Measurements from ENCODE around the gene AK5.

The AK5 gene

DNA sequence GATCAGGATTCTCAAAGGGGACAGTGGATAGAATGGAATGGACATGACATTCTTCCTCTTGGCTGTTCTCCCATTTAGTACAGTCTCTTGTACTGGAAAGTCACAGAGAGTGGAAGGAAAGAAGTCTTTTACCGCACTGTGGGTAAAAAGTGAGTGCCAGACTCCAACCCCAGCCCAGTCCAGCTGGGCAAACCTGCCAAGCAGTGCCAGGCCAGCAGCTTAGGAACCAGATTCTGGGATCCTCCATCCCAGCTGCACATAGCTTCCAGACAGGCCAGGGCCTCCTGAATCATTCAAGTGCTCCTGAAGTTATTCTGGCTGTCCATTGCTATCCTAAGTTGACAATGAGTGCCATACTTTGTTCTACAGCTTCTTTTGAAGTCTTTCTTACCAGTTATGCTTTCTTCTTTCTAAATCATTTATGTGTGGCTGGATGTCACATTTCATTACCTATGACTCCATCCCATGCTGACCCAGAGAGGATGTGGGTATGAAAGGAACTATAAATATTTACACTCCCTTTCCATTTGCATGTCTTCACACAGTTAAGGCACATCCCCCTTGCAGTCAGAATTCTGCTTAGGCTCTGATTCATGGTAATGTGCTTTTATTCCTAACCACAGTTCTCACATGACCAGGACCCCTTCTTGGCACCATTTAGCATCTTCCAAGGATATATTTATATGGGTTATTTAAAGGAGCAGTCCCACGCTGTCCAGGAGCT lies 88.9 kb downstream of the AK5 start:
- H2AFZ ChIP-seq (ENCODE audit: low read length), result no peak overlapping the region; the same call in 1 of the 2 replicates
- no peaks in the 10 kb centered on the region for H3K4me1 ChIP-seq (ENCODE audit: insufficient read depth, low read length, poor library complexity, severe bottlenecking)
- no peak overlapping the region for H3K4me2 ChIP-seq (ENCODE audit: low read depth, low read length, poor library complexity, severe bottlenecking)
- H3K9me2 ChIP-seq (replicated peaks; ENCODE audit: low read depth, low read length), result no peaks in the 10 kb centered on the region
- H3K4me3 ChIP-seq (ENCODE audit: low read length, poor library complexity, severe bottlenecking), result no peak overlapping the region
- H3F3A ChIP-seq (ENCODE audit: low read depth), result no peaks in the 10 kb centered on the region
- H3K9me3 ChIP-seq (ENCODE audit: insufficient read depth, low read depth, low read length), result no peaks in the 10 kb centered on the region
- H3K36me3 ChIP-seq (ENCODE audit: insufficient read depth, low read length), result no peaks in the 10 kb centered on the region
- TF ChIP-seq EZH2phosphoT487 (IDR thresholded peaks at IDR 0.05; ENCODE audit: borderline replicate concordance), result no peak
- TF ChIP-seq, protein P1, sequence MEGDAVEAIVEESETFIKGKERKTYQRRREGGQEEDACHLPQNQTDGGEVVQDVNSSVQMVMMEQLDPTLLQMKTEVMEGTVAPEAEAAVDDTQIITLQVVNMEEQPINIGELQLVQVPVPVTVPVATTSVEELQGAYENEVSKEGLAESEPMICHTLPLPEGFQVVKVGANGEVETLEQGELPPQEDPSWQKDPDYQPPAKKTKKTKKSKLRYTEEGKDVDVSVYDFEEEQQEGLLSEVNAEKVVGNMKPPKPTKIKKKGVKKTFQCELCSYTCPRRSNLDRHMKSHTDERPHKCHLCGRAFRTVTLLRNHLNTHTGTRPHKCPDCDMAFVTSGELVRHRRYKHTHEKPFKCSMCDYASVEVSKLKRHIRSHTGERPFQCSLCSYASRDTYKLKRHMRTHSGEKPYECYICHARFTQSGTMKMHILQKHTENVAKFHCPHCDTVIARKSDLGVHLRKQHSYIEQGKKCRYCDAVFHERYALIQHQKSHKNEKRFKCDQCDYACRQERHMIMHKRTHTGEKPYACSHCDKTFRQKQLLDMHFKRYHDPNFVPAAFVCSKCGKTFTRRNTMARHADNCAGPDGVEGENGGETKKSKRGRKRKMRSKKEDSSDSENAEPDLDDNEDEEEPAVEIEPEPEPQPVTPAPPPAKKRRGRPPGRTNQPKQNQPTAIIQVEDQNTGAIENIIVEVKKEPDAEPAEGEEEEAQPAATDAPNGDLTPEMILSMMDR (conservative IDR thresholded peaks at IDR 0.05; ENCODE audit: low read length), result no peak
- H3K27me3 ChIP-seq (ENCODE audit: insufficient read depth, low read length, poor library complexity, severe bottlenecking), result no peaks in the 10 kb centered on the region
- H3K9ac ChIP-seq (ENCODE audit: low read depth, low read length, poor library complexity, severe bottlenecking), result no peak overlapping the region
- no peaks in the 10 kb centered on the region for H3K79me2 ChIP-seq (ENCODE audit: insufficient read depth, low read length)
- H4K20me1 ChIP-seq (ENCODE audit: insufficient read depth, low read length, poor library complexity, severe bottlenecking), result no peaks in the 10 kb centered on the region

DNA sequence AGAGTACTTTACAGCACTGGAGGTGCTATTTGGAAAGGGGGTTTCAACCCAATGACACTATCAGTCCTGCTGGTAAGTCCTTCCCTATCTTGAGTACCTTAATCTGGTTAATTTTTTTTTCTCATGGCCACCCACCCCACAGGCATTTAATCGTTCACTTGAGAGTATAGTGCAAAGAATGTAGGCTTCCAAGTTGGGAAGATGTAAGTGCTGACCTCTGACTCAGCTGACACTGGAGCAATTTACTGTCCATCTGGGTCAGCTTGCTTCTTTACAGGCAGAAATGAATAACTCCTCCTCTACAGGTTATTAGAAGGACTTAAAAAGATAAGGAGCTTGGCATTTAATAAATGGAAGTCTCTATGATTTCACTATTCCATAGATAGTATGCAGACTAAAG lies 89.6 kb downstream of the AK5 start:
- no peak for TF ChIP-seq EZH2phosphoT487 (IDR thresholded peaks at IDR 0.05; ENCODE audit: borderline replicate concordance)
- TF ChIP-seq, protein P1 (conservative IDR thresholded peaks at IDR 0.05; ENCODE audit: low read length), result no peak
- Histone ChIP-seq H3K9ac (ENCODE audit: low read depth, low read length, poor library complexity, severe bottlenecking) (no peak overlapping the region), H3K4me1 (ENCODE audit: insufficient read depth, low read length, poor library complexity, severe bottlenecking) (no peaks in the 10 kb centered on the region), H3K27me3 (ENCODE audit: insufficient read depth, low read length, poor library complexity, severe bottlenecking) (no peaks in the 10 kb centered on the region), H2AFZ (ENCODE audit: low read length) (no peak overlapping the region), H3K36me3 (ENCODE audit: insufficient read depth, low read length) (no peaks in the 10 kb centered on the region), H3K4me2 (ENCODE audit: low read depth, low read length, poor library complexity, severe bottlenecking) (no peak overlapping the region), H3F3A (ENCODE audit: low read depth) (no peaks in the 10 kb centered on the region), H3K79me2 (ENCODE audit: insufficient read depth, low read length) (no peaks in the 10 kb centered on the region), H3K9me2 (replicated peaks; ENCODE audit: low read depth, low read length) (no peaks in the 10 kb centered on the region), H3K4me3 (ENCODE audit: low read length, poor library complexity, severe bottlenecking) (no peak overlapping the region), H4K20me1 (ENCODE audit: insufficient read depth, low read length, poor library complexity, severe bottlenecking) (no peaks in the 10 kb centered on the region), H3K9me3 (ENCODE audit: insufficient read depth, low read depth, low read length) (no peaks in the 10 kb centered on the region)

DNA sequence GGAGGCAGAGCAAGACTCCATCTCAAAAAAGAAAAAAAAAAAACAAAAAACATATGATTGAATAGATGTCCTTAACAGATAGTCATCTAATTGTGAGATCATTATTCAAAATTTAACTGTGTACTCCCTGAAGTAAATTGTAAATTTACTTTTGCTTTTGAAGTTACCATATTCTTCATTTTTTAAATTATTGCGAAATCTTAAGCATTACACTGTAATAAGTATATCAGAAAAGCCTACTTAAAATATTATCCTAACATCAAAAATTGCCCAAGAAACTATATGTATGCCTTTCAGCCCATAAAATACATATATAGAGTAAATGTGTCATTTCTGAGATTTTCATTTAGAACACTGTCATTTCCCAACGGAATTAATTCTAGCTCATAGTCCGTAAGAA lies 91.9 kb downstream of the AK5 start:
- H3K9me2 ChIP-seq (replicated peaks; ENCODE audit: low read depth, low read length), result no peaks in the 10 kb centered on the region
- H3K79me2 ChIP-seq (ENCODE audit: insufficient read depth, low read length), result no peaks in the 10 kb centered on the region
- H3K4me1 ChIP-seq (ENCODE audit: insufficient read depth, low read length, poor library complexity, severe bottlenecking), result no peaks in the 10 kb centered on the region
- H3F3A ChIP-seq (ENCODE audit: low read depth), result no peaks in the 10 kb centered on the region
- H3K4me3 ChIP-seq (ENCODE audit: low read length, poor library complexity, severe bottlenecking), result no peak overlapping the region
- H3K4me2 ChIP-seq (ENCODE audit: low read depth, low read length, poor library complexity, severe bottlenecking), result no peak overlapping the region
- H3K9ac ChIP-seq (ENCODE audit: low read depth, low read length, poor library complexity, severe bottlenecking), result no peak overlapping the region
- no peak overlapping the region for H2AFZ ChIP-seq (ENCODE audit: low read length)
- TF ChIP-seq EZH2phosphoT487 (IDR thresholded peaks at IDR 0.05; ENCODE audit: borderline replicate concordance), result no peak
- TF ChIP-seq, protein P1 (conservative IDR thresholded peaks at IDR 0.05; ENCODE audit: low read length), result no peak
- no peaks in the 10 kb centered on the region for H3K27me3 ChIP-seq (ENCODE audit: insufficient read depth, low read length, poor library complexity, severe bottlenecking)
- no peaks in the 10 kb centered on the region for H3K36me3 ChIP-seq (ENCODE audit: insufficient read depth, low read length)
- no peaks in the 10 kb centered on the region for H4K20me1 ChIP-seq (ENCODE audit: insufficient read depth, low read length, poor library complexity, severe bottlenecking)
- H3K9me3 ChIP-seq (ENCODE audit: insufficient read depth, low read depth, low read length), result no peaks in the 10 kb centered on the region

Measured in Loucy (cell line).